ENCODE measurements around the gene CCDC33. TPM values are rescaled to one million over a fixed set of nuclear protein-coding genes. Genes with fewer than 3 reads are reported as not detected.

The CCDC33 gene
- total RNA-seq, 2 experiments from 2014 or later = not detected

DNA sequence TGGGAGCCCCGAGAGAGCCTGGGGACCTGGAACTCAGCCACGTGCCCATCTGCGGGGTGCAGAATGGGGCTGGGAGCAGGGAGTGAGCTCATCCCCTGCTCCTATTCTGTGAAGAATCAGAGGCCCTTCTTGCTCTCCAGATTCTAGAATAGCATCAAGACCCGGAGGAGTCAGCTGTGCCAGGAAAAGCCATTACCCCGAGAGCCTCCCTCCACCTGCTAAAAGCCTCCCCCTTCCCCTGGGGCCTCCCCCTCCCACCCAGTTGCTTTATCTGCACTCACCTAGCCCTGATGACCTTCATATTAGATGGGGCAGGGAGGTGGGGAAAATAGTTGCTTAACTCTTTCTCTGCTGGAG, 23.1 kb downstream of the CCDC33 start:
- Mint-ChIP-seq H3K27ac (no peak overlapping the region), H3K36me3 (no peaks in the 10 kb centered on the region), H3K4me1 (ENCODE audit: low read depth) (no peaks in the 10 kb centered on the region), H3K27me3 (peaks cover 13% of the 10 kb centered on the region), H3K9me3 (no peaks in the 10 kb centered on the region), H3K4me3 (no peak overlapping the region)
- ChIA-PET POLR2A (no interaction called here), CTCF (no interaction called here)
- DNase-seq = no peak
- intact Hi-C loops (cut with micrococcal nuclease) = no loop called here

DNA sequence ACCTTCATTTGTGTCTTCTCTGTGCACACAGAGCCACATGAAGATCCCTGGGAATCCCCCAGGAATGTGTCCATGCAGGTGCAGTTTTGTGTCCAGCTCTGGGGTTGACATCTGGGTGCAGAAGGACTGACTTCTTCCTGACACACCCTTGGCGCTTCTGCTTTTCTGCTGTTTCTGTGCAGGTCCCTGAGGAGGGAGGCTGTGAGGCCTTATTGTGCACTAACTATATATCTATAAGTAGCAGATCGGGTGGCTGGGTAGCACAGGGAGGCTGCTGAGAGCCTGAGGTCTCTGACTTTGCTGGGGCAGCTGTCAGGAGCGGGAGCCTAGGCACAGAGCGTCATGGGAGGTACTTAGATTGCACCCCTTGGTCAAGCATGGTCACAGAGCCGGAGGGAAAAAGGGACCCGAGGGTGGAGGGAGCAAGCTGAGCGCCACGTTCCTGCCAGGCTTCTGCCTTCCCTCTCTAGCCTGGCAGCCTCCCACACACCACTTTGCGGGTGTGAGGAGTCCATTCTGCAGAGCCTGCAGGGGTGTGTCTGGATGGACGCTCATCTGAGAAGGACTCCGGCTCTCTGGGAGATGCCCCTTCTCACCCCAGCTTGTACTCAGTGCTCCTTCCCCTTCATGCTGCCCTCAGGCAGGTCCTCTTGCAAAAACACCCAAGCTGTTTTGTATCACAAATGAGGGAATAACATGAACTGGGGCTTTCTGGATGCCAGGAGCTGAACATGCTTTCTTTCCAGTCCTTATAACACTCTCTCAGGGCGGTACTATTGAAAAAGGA, 23.9 kb downstream of the CCDC33 start:
- Mint-ChIP-seq H3K36me3 (no peaks in the 10 kb centered on the region), H3K4me3 (no peak overlapping the region), H3K27me3 (peaks cover 15% of the 10 kb centered on the region), H3K27ac (no peak overlapping the region), H3K9me3 (no peaks in the 10 kb centered on the region), H3K4me1 (ENCODE audit: low read depth) (no peaks in the 10 kb centered on the region)
- intact Hi-C loops (cut with micrococcal nuclease) = no loop called here
- CTCF ChIA-PET = no interaction called here
- no peak for DNase-seq
- POLR2A ChIA-PET = no interaction called here

DNA sequence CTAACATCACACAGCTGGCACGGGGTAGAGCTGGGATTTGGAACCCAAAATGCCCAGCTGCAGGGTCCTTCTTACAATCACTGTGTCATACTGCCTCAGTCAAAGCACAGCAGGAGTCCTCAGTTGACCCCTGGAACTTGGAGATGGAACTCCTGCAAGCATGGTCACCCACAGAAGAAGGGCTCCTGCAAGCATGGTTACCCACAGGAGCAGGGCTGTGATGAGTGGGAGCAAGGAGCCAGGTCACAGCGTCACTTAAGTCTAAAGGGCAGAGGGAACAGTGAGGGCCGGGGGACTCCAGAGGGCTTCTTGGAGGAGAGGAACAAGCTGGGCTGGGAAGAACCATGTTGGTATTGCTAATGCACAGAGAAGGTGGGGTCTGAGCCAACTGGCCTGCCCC, 24.9 kb downstream of the CCDC33 start:
- Mint-ChIP-seq H3K36me3 (no peaks in the 10 kb centered on the region), H3K27ac (no peak overlapping the region), H3K9me3 (no peaks in the 10 kb centered on the region), H3K27me3 (peaks cover 18% of the 10 kb centered on the region), H3K4me3 (no peak overlapping the region), H3K4me1 (ENCODE audit: low read depth) (no peaks in the 10 kb centered on the region)
- no peak for DNase-seq
- ChIA-PET CTCF (no interaction called here), POLR2A (no interaction called here)
- intact Hi-C loops (cut with micrococcal nuclease) = no loop called here

GRCh38 chr15:74261685-74262084, 25.6 kb downstream of the CCDC33 start:
- no peaks in the 10 kb centered on the region for H3K9me3 Mint-ChIP-seq
- no peaks in the 10 kb centered on the region for H3K4me1 Mint-ChIP-seq (ENCODE audit: low read depth)
- no peaks in the 10 kb centered on the region for H3K36me3 Mint-ChIP-seq
- peaks cover 18% of the 10 kb centered on the region for H3K27me3 Mint-ChIP-seq
- POLR2A ChIA-PET = no interaction called here
- CTCF ChIA-PET = no interaction called here
- H3K27ac Mint-ChIP-seq = no peak overlapping the region
- no peak overlapping the region for H3K4me3 Mint-ChIP-seq
- intact Hi-C loops (cut with micrococcal nuclease) = no loop called here
- no peak for DNase-seq

DNA sequence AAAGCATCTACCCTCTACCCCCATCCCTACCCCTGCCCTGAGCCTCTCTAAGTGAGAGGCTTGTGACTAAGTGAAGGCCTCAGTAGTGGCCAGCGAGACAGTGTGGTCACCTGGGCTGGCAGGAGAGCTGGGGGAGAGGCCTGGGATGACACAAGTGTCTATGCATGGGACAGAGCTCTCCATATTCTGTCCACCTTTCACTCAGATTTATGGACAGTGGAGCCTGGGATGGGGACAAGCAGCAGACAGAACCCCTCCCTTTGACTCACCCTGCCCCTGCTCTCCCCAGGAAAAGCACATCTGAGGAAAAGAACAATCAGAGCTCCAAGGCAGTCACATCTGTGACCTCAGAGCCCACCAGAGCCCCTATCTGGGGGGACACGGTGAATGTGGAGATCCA, 26.0 kb downstream of the CCDC33 start:
- POLR2A ChIA-PET = no interaction called here
- H3K4me1 Mint-ChIP-seq (ENCODE audit: low read depth) = no peaks in the 10 kb centered on the region
- no peak overlapping the region for H3K4me3 Mint-ChIP-seq
- intact Hi-C loops (cut with micrococcal nuclease) = no loop called here
- H3K27me3 Mint-ChIP-seq = peaks cover 18% of the 10 kb centered on the region
- no peak overlapping the region for H3K27ac Mint-ChIP-seq
- no peak for DNase-seq
- CTCF ChIA-PET = no interaction called here
- no peaks in the 10 kb centered on the region for H3K9me3 Mint-ChIP-seq
- no peaks in the 10 kb centered on the region for H3K36me3 Mint-ChIP-seq

DNA sequence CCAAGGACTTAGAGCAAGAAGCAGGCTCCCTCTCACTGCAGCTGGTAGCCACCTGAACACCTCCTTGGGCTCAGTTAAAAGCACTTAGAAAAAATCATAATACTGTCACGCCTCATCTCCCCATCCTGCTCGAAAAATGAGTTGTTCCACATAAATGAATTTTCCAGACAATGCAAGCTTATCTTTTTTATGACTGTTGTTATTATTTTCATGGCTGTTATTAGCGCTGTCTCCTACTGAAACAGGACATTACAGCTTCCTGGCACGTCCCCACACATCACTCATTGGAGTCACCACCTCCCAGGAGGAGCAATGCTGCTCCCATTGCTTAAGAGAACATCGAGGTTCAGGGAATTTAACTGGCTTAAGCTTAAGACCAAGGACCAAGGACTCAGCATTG, 26.5 kb downstream of the CCDC33 start:
- ChIA-PET CTCF (no interaction called here), POLR2A (no interaction called here)
- H3K27me3 Mint-ChIP-seq = peaks cover 18% of the 10 kb centered on the region
- no peaks in the 10 kb centered on the region for H3K9me3 Mint-ChIP-seq
- no peak for DNase-seq
- intact Hi-C loops (cut with micrococcal nuclease) = no loop called here
- H3K27ac Mint-ChIP-seq = no peak overlapping the region
- no peaks in the 10 kb centered on the region for H3K4me1 Mint-ChIP-seq (ENCODE audit: low read depth)
- H3K4me3 Mint-ChIP-seq = no peak overlapping the region
- H3K36me3 Mint-ChIP-seq = no peaks in the 10 kb centered on the region

DNA sequence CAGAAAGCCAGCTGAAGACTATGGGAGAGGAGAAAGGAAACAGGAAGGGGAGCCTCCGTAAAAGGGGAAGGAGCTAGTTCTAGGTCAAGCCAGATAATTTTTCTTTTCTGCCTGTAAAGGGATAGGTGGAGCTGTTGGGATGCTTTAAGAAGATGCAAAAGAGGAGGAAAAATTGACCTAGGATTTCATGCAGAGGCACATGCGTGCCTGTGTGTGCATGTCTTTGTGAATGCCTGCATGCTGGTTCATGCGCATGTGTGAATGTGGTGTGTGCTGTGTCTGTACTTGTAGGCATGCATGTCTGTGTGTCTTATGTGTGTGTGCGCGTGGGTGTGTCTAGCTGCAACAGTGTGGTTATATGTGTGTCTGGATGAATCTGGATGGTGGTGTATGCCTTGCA, 27.3 kb downstream of the CCDC33 start:
- Mint-ChIP-seq H3K36me3 (no peaks in the 10 kb centered on the region), H3K4me3 (no peak overlapping the region), H3K4me1 (ENCODE audit: low read depth) (no peaks in the 10 kb centered on the region), H3K9me3 (no peaks in the 10 kb centered on the region), H3K27ac (no peak overlapping the region), H3K27me3 (peaks cover 22% of the 10 kb centered on the region)
- ChIA-PET POLR2A (no interaction called here), CTCF (no interaction called here)
- DNase-seq = no peak
- intact Hi-C loops (cut with micrococcal nuclease) = no loop called here

- Mint-ChIP-seq H3K9me3 (no peaks in the 10 kb centered on the region), H3K4me3 (no peak overlapping the region), H3K36me3 (no peaks in the 10 kb centered on the region), H3K27ac (no peak overlapping the region), H3K4me1 (ENCODE audit: low read depth) (no peaks in the 10 kb centered on the region), H3K27me3 (peaks cover 26% of the 10 kb centered on the region)
- intact Hi-C loops (cut with micrococcal nuclease) = no loop called here
- ChIA-PET POLR2A (no interaction called here), CTCF (no interaction called here)
- no peak for DNase-seq
These were observed 28.0 kb downstream of the CCDC33 start for GRCh38 chr15:74264081-74264501.

- no peaks in the 10 kb centered on the region for H3K4me1 Mint-ChIP-seq (ENCODE audit: low read depth)
- no peak overlapping the region for H3K27ac Mint-ChIP-seq
- no peaks in the 10 kb centered on the region for H3K36me3 Mint-ChIP-seq
- H3K4me3 Mint-ChIP-seq = no peak overlapping the region
- H3K27me3 Mint-ChIP-seq = peaks cover 31% of the 10 kb centered on the region
- CTCF ChIA-PET = interaction anchor here (0.7 kb wide), 1 partner anchor 1096 kb away, joined by 4 read pairs; no protein-coding TSS in a partner anchor
- intact Hi-C loops (cut with micrococcal nuclease) = no loop called here
- no peaks in the 10 kb centered on the region for H3K9me3 Mint-ChIP-seq
- POLR2A ChIA-PET = no interaction called here
- peak; percentile 21 for DNase-seq
These were observed 29.0 kb downstream of the CCDC33 start for GRCh38 chr15:74265046-74265639.

GRCh38 chr15:74268020-74268419, 31.9 kb downstream of the CCDC33 start:
- CTCF ChIA-PET = no interaction called here
- no peak overlapping the region for H3K27ac Mint-ChIP-seq

GRCh38 chr15:74269362-74270035, 33.4 kb downstream of the CCDC33 start:
- peaks cover 33% of the 10 kb centered on the region for H3K27me3 Mint-ChIP-seq
- ChIA-PET POLR2A (no interaction called here), CTCF (no interaction called here)
- no peak overlapping the region for H3K4me3 Mint-ChIP-seq
- no peaks in the 10 kb centered on the region for H3K4me1 Mint-ChIP-seq (ENCODE audit: low read depth)
- H3K9me3 Mint-ChIP-seq = no peaks in the 10 kb centered on the region
- intact Hi-C loops (cut with micrococcal nuclease) = no loop called here
- no peak overlapping the region for H3K27ac Mint-ChIP-seq
- no peaks in the 10 kb centered on the region for H3K36me3 Mint-ChIP-seq
- no peak for DNase-seq

More at GRCh38 chr15:74268020-74268419, 31.9 kb downstream of the CCDC33 start:
- POLR2A ChIA-PET = no interaction called here
- H3K4me1 Mint-ChIP-seq (ENCODE audit: low read depth) = no peaks in the 10 kb centered on the region
- intact Hi-C loops (cut with micrococcal nuclease) = no loop called here
- no peak for DNase-seq
- no peaks in the 10 kb centered on the region for H3K36me3 Mint-ChIP-seq
- no peaks in the 10 kb centered on the region for H3K9me3 Mint-ChIP-seq
- peaks cover 39% of the 10 kb centered on the region for H3K27me3 Mint-ChIP-seq
- H3K4me3 Mint-ChIP-seq = no peak overlapping the region

DNA sequence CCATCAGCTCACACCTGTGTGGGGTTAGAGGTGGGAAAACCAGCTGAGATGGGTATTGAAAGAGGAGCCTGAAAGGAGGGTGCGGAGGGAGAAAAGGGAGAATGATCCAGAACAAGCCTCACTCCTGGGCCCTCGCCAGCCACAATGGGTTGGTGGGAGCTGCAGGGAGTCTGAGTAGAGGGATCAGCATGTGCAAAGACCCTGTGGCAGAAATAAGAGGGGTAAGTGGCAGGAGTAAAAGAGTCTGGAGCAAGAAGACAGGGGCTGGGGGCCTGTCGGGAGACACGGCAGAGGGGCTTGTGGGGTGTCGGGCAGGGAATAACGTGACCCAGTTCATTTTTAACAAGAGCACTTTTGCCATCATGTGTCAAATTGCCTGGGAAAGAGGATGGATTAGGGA, 34.0 kb downstream of the CCDC33 start:
- no peak for DNase-seq
- Mint-ChIP-seq H3K27me3 (peaks cover 28% of the 10 kb centered on the region), H3K4me3 (no peak overlapping the region), H3K36me3 (no peaks in the 10 kb centered on the region), H3K4me1 (ENCODE audit: low read depth) (no peaks in the 10 kb centered on the region), H3K9me3 (no peaks in the 10 kb centered on the region), H3K27ac (no peak overlapping the region)
- intact Hi-C loops (cut with micrococcal nuclease) = no loop called here
- ChIA-PET POLR2A (no interaction called here), CTCF (no interaction called here)
